Spleen (tissue), 11 donors: ENCODE measurements around the gene IDNK. TPM values are rescaled to one million over a fixed set of nuclear protein-coding genes. Genes with fewer than 3 reads are reported as not detected.
"Not testable (repeated sequence)": the region's sequence is repeated elsewhere in the genome, so short reads cannot be mapped to it uniquely, and the experiment has no call there.

Source experiments
- DNase-seq: peaks from one replicate; pipeline ENCODE4 v3.0.0-alpha.2; 2020
- H3K27ac ChIP-seq, 8 donors: fragments of 200-600 bp; sonication (generic) in 7 of 8; 1 replicate in 4 of 8; 2 replicates in 4 of 8; pipeline versions ENCODE4 v1.5.0 to v1.8.0; 2016 to 2021; ENCODE audit warnings: inconsistent platforms in 4 of 8, mild to moderate bottlenecking in 4 of 8, moderate library complexity in 1 of 8
- H3K27me3 ChIP-seq, 7 donors: fragments of 200-600 bp; sonication (generic) in 6 of 7; replicated peaks in 1 of 7; 1 replicate in 4 of 7; 2 replicates in 3 of 7; pipeline versions ENCODE4 v1.5.0 to v1.8.0; 2016 to 2021; ENCODE audit warnings: inconsistent platforms in 3 of 7, mild to moderate bottlenecking in 1 of 7
- H3K36me3 ChIP-seq, 6 donors: fragments of 200-600 bp; sonication (generic) in 5 of 6; 1 replicate in 4 of 6; 2 replicates in 2 of 6; pipeline versions ENCODE4 v1.5.0 to v1.8.0; 2016 to 2021; ENCODE audit warnings: inconsistent platforms in 2 of 6
- H3K4me1 ChIP-seq, 6 donors: fragments of 200-600 bp; sonication (generic) in 5 of 6; 1 replicate in 3 of 6; 2 replicates in 3 of 6; pipeline versions ENCODE4 v1.5.0 to v1.8.0; 2016 to 2021; ENCODE audit warnings: inconsistent platforms in 3 of 6
- H3K4me3 ChIP-seq, 8 donors: fragments of 200-600 bp; sonication (generic) in 7 of 8; 1 replicate in 4 of 8; 2 replicates in 4 of 8; pipeline versions ENCODE4 v1.5.0 to v1.8.0; 2016 to 2021; ENCODE audit warnings: inconsistent platforms in 4 of 8, mild to moderate bottlenecking in 4 of 8, moderate library complexity in 2 of 8
- H3K9me3 ChIP-seq, 8 donors: fragments of 200-600 bp; sonication (generic) in 7 of 8; 1 replicate in 4 of 8; 2 replicates in 4 of 8; pipeline versions ENCODE4 v1.5.0 to v1.8.0; 2016 to 2021; ENCODE audit warnings: inconsistent platforms in 4 of 8
- CTCF ChIP-seq, 11 experiments: fragments of 200-600 bp in 7 of 11; fragments of 450-650 bp in 4 of 11; sonication (generic) in 4 of 11; IDR thresholded peaks in 8 of 11; conservative IDR thresholded peaks in 3 of 11; 1 replicate in 7 of 11; 2 replicates in 4 of 11; pipeline versions ENCODE4 v1.4.0 to v1.8.0; 2016 to 2021; ENCODE audit warnings: antibody characterized with exemption in 11 of 11, inconsistent platforms in 4 of 11, mild to moderate bottlenecking in 1 of 11
- POLR2A ChIP-seq, 3 donors: fragments of 450-650 bp; IDR thresholded peaks; one replicate each; pipeline ENCODE4 v1.5.1; 2017; ENCODE audit warnings: antibody characterized with exemption in 3 of 3, mild to moderate bottlenecking in 1 of 3
- POLR2AphosphoS5 ChIP-seq, 3 donors: sonication (generic); formaldehyde crosslinking; IDR thresholded peaks; one replicate each; pipeline ENCODE4 v1.5.1; 2017; ENCODE audit warnings: antibody characterized with exemption in 3 of 3
- WGBS, 5 donors: extraction: QIAGEN DNeasy Blood & Tissue Kit in 3 of 5; methylation state at CpG; one replicate each; pipeline versions ENCODE4 v1.1.5 to v1.1.7; 2013 to 2018; 5-methylcytosine and 5-hydroxymethylcytosine counted together
- intact Hi-C: fragments of 100-400 bp; cut with DNase I; formaldehyde crosslinking; loops from one replicate; pipeline ENCODE4 v1.15.0; 2023; ENCODE audit warnings: low total_unique reads
- polyA plus RNA-seq, 3 donors: library from polyadenylated mRNA; stranded (reverse); fragments of 200-250 nt; gene quantifications; one replicate each; pipeline ENCODE4 v1.2.1, GENCODE V29; 2013
- total RNA-seq, 7 donors: library from RNA; depleted of rRNA in 3 of 7; stranded (reverse); fragments of >200 nt in 3 of 7; fragmentation: NEBNext Ultra II Directional in 4 of 7; extraction: Animal tissue kit (Norgen Biotek cat#: 25700) in 4 of 7; gene quantifications; one replicate each; pipeline versions ENCODE4 v1.1.0 to v1.2.1, GENCODE V29; 2016 to 2021
- donor health status: healthy with polysubstance abuse.
- donor health status: DM: no; HTN: no; CAD: no; lungs with moderate emphysema.
- donor health status: DM: no; HTN: no; CAD: no.
- donor health status: Bipolar disorder and iron deficiency.
- donor health status: healthy.
- donor health status: DM: no; HTN: no; CAD: no.
- donor health status: DM: yes; HTN: yes; CAD: no.

The IDNK gene
- total and polyA plus RNA-seq, 10 donors = 3.5 to 14.8 (median 9.0) TPM

- intact Hi-C loops = no loop called here
- TF ChIP-seq CTCF (IDR thresholded peaks at IDR 0.05 in 8 of 11, conservative IDR thresholded peaks at IDR 0.05 in 3 of 11) (no peak), POLR2AphosphoS5 (IDR thresholded peaks at IDR 0.05) (no peak), POLR2A (IDR thresholded peaks at IDR 0.05) (no peak)
- Histone ChIP-seq H3K4me1 (peaks cover 0 to 12% (median 2%) of the 10 kb centered on the region in 6 donors), H3K36me3 (no peaks in the 10 kb centered on the region), H3K27me3 (no peaks in the 10 kb centered on the region), H3K27ac (no peak overlapping the region), H3K4me3 (no peak overlapping the region), H3K9me3 (no peaks in the 10 kb centered on the region)
- WGBS, 5 donors = 61 to 85% (median 77%) methylated on average over 4 of the region's 4 CpGs
- DNase-seq = no peak
Measured at GRCh38 chr9:83599071-83599470, 23.9 kb upstream of the IDNK start.

GRCh38 chr9:83601463-83601862 lies 21.5 kb upstream of the IDNK start:
- Histone ChIP-seq H3K4me1 (peaks cover 0 to 12% (median 2%) of the 10 kb centered on the region in 6 donors), H3K9me3 (no peaks in the 10 kb centered on the region), H3K27me3 (no peaks in the 10 kb centered on the region), H3K4me3 (no peak overlapping the region), H3K27ac (no peak overlapping the region), H3K36me3 (no peaks in the 10 kb centered on the region)
- TF ChIP-seq POLR2A (IDR thresholded peaks at IDR 0.05) = no peak
- TF ChIP-seq CTCF (IDR thresholded peaks at IDR 0.05 in 8 of 11, conservative IDR thresholded peaks at IDR 0.05 in 3 of 11) = no peak
- TF ChIP-seq POLR2AphosphoS5 (IDR thresholded peaks at IDR 0.05) = no peak
- intact Hi-C loops = no loop called here
- DNase-seq = no peak
- WGBS, 5 donors = 78 to 87% (median 84%) methylated on average over 2 of the region's 2 CpGs

GRCh38 chr9:83607620-83608019 lies 15.3 kb upstream of the IDNK start:
- H3K36me3 ChIP-seq, H3K4me3 ChIP-seq, H3K27ac ChIP-seq, intact Hi-C loops, H3K4me1 ChIP-seq, H3K27me3 ChIP-seq, DNase-seq: not testable (repeated sequence)
- 56 to 76% (median 63%) methylated on average over 3 of the region's 3 CpGs for WGBS, 5 donors
- H3K9me3 ChIP-seq = peaks cover 0 to 24% (median 3%) of the 10 kb centered on the region in 8 donors

GRCh38 chr9:83613298-83613697 lies 9.6 kb upstream of the IDNK start:
- H3K36me3 ChIP-seq, H3K4me3 ChIP-seq, intact Hi-C loops, H3K27ac ChIP-seq, H3K27me3 ChIP-seq, DNase-seq, H3K4me1 ChIP-seq: not testable (repeated sequence)
- H3K9me3 ChIP-seq = peaks cover 0 to 10% (median 3%) of the 10 kb centered on the region in 8 donors
- 93 to 96% (median 94%) methylated on average over 3 of the region's 3 CpGs for WGBS, 5 donors

- DNase-seq = no peak
- 89 to 100% (median 96%) methylated on average over 1 of the region's 1 CpG for WGBS, 5 donors
Measured at GRCh38 chr9:83617299-83617698, 5.6 kb upstream of the IDNK start.

More at GRCh38 chr9:83617299-83617698, 5.6 kb upstream of the IDNK start:
- intact Hi-C loops = no loop called here
- H3K36me3 ChIP-seq = no peaks in the 10 kb centered on the region
- no peaks in the 10 kb centered on the region for H3K9me3 ChIP-seq
- no peak overlapping the region for H3K4me3 ChIP-seq
- no peak overlapping the region for H3K27ac ChIP-seq
- TF ChIP-seq POLR2A (IDR thresholded peaks at IDR 0.05) = no peak
- no peak for TF ChIP-seq POLR2AphosphoS5 (IDR thresholded peaks at IDR 0.05)
- TF ChIP-seq CTCF (IDR thresholded peaks at IDR 0.05 in 8 of 11, conservative IDR thresholded peaks at IDR 0.05 in 3 of 11) = no peak
- peaks cover 0 to 10% (median 4%) of the 10 kb centered on the region in 6 donors for H3K4me1 ChIP-seq
- H3K27me3 ChIP-seq = no peaks in the 10 kb centered on the region
